HepG2 (cell line): Measurements from ENCODE around the gene YPEL4.

ENCODE experiments used
- CHD4 ChIP-seq: fragments of 200-600 bp; sonication (generic); IDR thresholded peaks from 2 replicates; pipeline ENCODE4 v1.7.0; 2017; ENCODE audit warnings: mild to moderate bottlenecking, low read length, borderline replicate concordance
- CREM ChIP-seq, 2 experiments: sonication (generic) in 1 of 2; formaldehyde crosslinking in 1 of 2; IDR thresholded peaks; 2 replicates each; pipeline versions ENCODE4 v1.4.0 to v1.6.1; 2016 to 2020; ENCODE audit warnings: antibody characterized with exemption in 1 of 2, mild to moderate bottlenecking in 1 of 2, missing genetic modification reagents in 1 of 2
- EP300 ChIP-seq, 3 experiments: sonication (generic) in 1 of 3; formaldehyde crosslinking in 1 of 3; IDR thresholded peaks; 2 replicates each; pipeline versions ENCODE4 v1.5.1 to v1.6.1; 2011 to 2020; ENCODE audit warnings: low read depth in 2 of 3, low read length in 2 of 3, borderline replicate concordance in 1 of 3, improper control_type of control experiment in 1 of 3, mild to moderate bottlenecking in 1 of 3, missing genetic modification reagents in 1 of 3, moderate library complexity in 1 of 3
- MEF2D ChIP-seq: sonication (generic); formaldehyde crosslinking; IDR thresholded peaks from 2 replicates; pipeline ENCODE4 v1.5.1; 2020; ENCODE audit warnings: mild to moderate bottlenecking, missing genetic modification reagents
- RXRA ChIP-seq: sonication (generic); formaldehyde crosslinking; IDR thresholded peaks from 2 replicates; pipeline ENCODE4 v1.5.1; 2020; ENCODE audit warnings: missing genetic modification reagents
- ZBTB21 ChIP-seq: sonication (generic); formaldehyde crosslinking; IDR thresholded peaks from 2 replicates; pipeline ENCODE4 v1.4.0; 2020; ENCODE audit warnings: missing genetic modification reagents
- ZNF12 ChIP-seq: sonication (generic); formaldehyde crosslinking; IDR thresholded peaks from 2 replicates; pipeline ENCODE4 v1.5.0; 2020; ENCODE audit warnings: missing genetic modification reagents
- ZNF34 ChIP-seq: sonication (generic); formaldehyde crosslinking; IDR thresholded peaks from 2 replicates; pipeline ENCODE4 v1.4.0; 2020; ENCODE audit warnings: mild to moderate bottlenecking, missing genetic modification reagents, borderline replicate concordance
- TF ChIP-seq, protein P1 (sequence below): sonication (generic); formaldehyde crosslinking; IDR thresholded peaks from 2 replicates; pipeline ENCODE4 v1.5.0; 2020; ENCODE audit warnings: mild to moderate bottlenecking, missing genetic modification reagents, moderate library complexity
- TF ChIP-seq, protein P2 (sequence below): IDR thresholded peaks from 2 replicates; pipeline ENCODE4 v1.6.1; 2016; ENCODE audit warnings: low read depth, borderline replicate concordance

GRCh38 chr11:57597461-57597915 is 52.2 kb downstream of the YPEL4 start, which contains the start of gene SERPING1:
- TF ChIP-seq RXRA (CRISPR knock-in tag) (no peak), ZNF12 (CRISPR knock-in tag) (no peak), CHD4 (no peak), ZNF34 (CRISPR knock-in tag) (no peak), CREM (IDR thresholded peaks at IDR 0.05) (no peak), CREM (CRISPR knock-in tag; IDR thresholded peaks at IDR 0.05) (no peak), EP300 (IDR thresholded peaks at IDR 0.05; ENCODE audit: low read depth in 2 of 2, low read length in 2 of 2) (no peak), EP300 (CRISPR knock-in tag; IDR thresholded peaks at IDR 0.05; ENCODE audit: borderline replicate concordance) (no peak), MEF2D (CRISPR knock-in tag) (no peak), ZBTB21 (CRISPR knock-in tag) (no peak)
- TF ChIP-seq, protein P1, sequence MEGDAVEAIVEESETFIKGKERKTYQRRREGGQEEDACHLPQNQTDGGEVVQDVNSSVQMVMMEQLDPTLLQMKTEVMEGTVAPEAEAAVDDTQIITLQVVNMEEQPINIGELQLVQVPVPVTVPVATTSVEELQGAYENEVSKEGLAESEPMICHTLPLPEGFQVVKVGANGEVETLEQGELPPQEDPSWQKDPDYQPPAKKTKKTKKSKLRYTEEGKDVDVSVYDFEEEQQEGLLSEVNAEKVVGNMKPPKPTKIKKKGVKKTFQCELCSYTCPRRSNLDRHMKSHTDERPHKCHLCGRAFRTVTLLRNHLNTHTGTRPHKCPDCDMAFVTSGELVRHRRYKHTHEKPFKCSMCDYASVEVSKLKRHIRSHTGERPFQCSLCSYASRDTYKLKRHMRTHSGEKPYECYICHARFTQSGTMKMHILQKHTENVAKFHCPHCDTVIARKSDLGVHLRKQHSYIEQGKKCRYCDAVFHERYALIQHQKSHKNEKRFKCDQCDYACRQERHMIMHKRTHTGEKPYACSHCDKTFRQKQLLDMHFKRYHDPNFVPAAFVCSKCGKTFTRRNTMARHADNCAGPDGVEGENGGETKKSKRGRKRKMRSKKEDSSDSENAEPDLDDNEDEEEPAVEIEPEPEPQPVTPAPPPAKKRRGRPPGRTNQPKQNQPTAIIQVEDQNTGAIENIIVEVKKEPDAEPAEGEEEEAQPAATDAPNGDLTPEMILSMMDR (CRISPR knock-in tag): no peak
- TF ChIP-seq, protein P2, sequence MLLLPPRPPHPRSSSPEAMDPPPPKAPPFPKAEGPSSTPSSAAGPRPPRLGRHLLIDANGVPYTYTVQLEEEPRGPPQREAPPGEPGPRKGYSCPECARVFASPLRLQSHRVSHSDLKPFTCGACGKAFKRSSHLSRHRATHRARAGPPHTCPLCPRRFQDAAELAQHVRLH: no peak
